Measurements from ENCODE around the gene ANKS1B. TPM values are rescaled to one million over a fixed set of nuclear protein-coding genes. Genes with fewer than 3 reads are reported as not detected.

The ANKS1B gene
- total RNA-seq, 1 experiment from 2014 or later = 0.54 TPM

DNA sequence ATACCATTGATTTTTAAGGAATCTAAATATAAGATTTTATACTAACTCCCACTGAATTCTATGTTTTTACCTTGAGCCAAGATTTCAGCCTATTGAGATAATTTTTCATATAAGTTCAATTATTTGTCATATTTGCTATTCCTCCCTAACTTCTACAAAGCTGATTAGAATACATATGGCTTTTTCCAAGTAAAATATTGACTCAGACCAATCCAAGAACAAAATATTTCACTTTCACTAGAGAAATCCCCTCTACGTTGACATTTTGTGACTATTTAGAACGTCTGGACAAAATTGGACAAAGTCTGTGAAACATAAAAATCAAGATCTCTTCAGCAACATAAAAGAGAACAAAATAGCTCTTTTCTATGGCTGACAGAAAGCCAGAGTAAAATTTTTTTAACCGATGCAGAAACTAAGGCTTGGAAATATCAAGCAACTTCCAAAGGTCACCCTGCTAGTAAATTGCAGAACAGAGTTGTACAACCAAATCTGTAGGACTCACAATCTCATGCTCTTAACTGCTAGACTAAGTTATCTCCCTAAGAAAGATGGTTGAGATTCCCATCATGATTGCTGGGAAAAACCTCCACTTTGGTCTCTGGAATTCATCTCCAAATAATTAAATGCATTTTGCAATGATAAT lies 219.1 kb downstream of the ANKS1B start:
- RAD21 ChIA-PET (ENCODE audit: low non-redundant PET in 1 of 2, low total read pairs in 2 of 2, uncharacterized antibody in 2 of 2, unreplicated experiment in 2 of 2) = no interaction called here
- no TSS peak for BruUV-seq (replicated peaks)
- CTCF ChIA-PET = no interaction called here
- DNase-seq (ENCODE audit: low read depth, low spot score) = no peak
- Histone ChIP-seq H3K4me1 (ENCODE audit: control insufficient read depth in 1 of 2, insufficient read depth in 2 of 2, low read length in 2 of 2) (no peaks in the 10 kb centered on the region), H3K4me3 (replicated peaks in 1 of 2; ENCODE audit: low read depth in 1 of 2, low read length in 2 of 2) (no peak overlapping the region), H3K27me3 (ENCODE audit: insufficient read depth, low read length) (peaks cover 32% of the 10 kb centered on the region), H3K9me2 (ENCODE audit: insufficient read depth) (no peaks in the 10 kb centered on the region), H2AFZ (ENCODE audit: low read depth, low read length, poor library complexity, severe bottlenecking) (no peak overlapping the region), H3K9me3 (ENCODE audit: control insufficient read depth in 1 of 2, insufficient read depth in 1 of 2, low read depth in 1 of 2, low read length in 2 of 2) (no peaks in the 10 kb centered on the region), H3K9ac (ENCODE audit: low read length) (no peak overlapping the region), H4K20me1 (ENCODE audit: insufficient read depth) (no peaks in the 10 kb centered on the region), H3K4me2 (ENCODE audit: low read length) (no peak overlapping the region), H3K79me2 (ENCODE audit: insufficient read depth, low read length) (no peaks in the 10 kb centered on the region), H3K36me3 (ENCODE audit: control insufficient read depth in 1 of 2, insufficient read depth in 2 of 2, low read length in 2 of 2) (no peaks in the 10 kb centered on the region), H3K27ac (ENCODE audit: low read depth, low read length) (no peak overlapping the region)
- TF ChIP-seq SIN3A (IDR thresholded peaks at IDR 0.05; ENCODE audit: low read depth) (no peak), YY1 (IDR thresholded peaks at IDR 0.05; ENCODE audit: extremely low read depth, insufficient replicate concordance, low read depth, low read length) (no peak), CBX3 (IDR thresholded peaks at IDR 0.05; ENCODE audit: low read depth) (no peak), ZFX (IDR thresholded peaks at IDR 0.05) (no peak), SP1 (IDR thresholded peaks at IDR 0.05; ENCODE audit: low read depth) (no peak), EZH2 (IDR thresholded peaks at IDR 0.05) (no peak), CEBPB (IDR thresholded peaks at IDR 0.05; ENCODE audit: low read depth) (no peak)
- TF ChIP-seq, protein P1, sequence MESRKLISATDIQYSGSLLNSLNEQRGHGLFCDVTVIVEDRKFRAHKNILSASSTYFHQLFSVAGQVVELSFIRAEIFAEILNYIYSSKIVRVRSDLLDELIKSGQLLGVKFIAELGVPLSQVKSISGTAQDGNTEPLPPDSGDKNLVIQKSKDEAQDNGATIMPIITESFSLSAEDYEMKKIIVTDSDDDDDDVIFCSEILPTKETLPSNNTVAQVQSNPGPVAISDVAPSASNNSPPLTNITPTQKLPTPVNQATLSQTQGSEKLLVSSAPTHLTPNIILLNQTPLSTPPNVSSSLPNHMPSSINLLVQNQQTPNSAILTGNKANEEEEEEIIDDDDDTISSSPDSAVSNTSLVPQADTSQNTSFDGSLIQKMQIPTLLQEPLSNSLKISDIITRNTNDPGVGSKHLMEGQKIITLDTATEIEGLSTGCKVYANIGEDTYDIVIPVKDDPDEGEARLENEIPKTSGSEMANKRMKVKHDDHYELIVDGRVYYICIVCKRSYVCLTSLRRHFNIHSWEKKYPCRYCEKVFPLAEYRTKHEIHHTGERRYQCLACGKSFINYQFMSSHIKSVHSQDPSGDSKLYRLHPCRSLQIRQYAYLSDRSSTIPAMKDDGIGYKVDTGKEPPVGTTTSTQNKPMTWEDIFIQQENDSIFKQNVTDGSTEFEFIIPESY (IDR thresholded peaks at IDR 0.05; ENCODE audit: extremely low read depth, insufficient replicate concordance, low read length) = no peak
- TF ChIP-seq, protein P2, sequence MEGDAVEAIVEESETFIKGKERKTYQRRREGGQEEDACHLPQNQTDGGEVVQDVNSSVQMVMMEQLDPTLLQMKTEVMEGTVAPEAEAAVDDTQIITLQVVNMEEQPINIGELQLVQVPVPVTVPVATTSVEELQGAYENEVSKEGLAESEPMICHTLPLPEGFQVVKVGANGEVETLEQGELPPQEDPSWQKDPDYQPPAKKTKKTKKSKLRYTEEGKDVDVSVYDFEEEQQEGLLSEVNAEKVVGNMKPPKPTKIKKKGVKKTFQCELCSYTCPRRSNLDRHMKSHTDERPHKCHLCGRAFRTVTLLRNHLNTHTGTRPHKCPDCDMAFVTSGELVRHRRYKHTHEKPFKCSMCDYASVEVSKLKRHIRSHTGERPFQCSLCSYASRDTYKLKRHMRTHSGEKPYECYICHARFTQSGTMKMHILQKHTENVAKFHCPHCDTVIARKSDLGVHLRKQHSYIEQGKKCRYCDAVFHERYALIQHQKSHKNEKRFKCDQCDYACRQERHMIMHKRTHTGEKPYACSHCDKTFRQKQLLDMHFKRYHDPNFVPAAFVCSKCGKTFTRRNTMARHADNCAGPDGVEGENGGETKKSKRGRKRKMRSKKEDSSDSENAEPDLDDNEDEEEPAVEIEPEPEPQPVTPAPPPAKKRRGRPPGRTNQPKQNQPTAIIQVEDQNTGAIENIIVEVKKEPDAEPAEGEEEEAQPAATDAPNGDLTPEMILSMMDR (IDR thresholded peaks at IDR 0.05 in 2 of 3, conservative IDR thresholded peaks at IDR 0.05 in 1 of 3; ENCODE audit: borderline replicate concordance in 1 of 3, insufficient read depth in 1 of 3, low read depth in 2 of 3, low read length in 2 of 3) = no peak
- intact Hi-C loops (cut with micrococcal nuclease) = loop anchor here (5.0 kb wide), 1 partner anchor 378 kb away; no protein-coding TSS in a partner anchor
- POLR2A ChIA-PET = no interaction called here
- no peak for ATAC-seq

Measured in HCT116 (cell line).